NB4 (cell line): ENCODE data around the gene TWSG1.
"Not testable (repeated sequence)": the region's sequence is repeated elsewhere in the genome, so short reads cannot be mapped to it uniquely, and the experiment has no call there.

Experiments
- CTCF ChIP-seq: IDR thresholded peaks from one replicate; pipeline ENCODE4 v1.5.1; 2012; ENCODE audit warnings: low read depth, low read length
- MAX ChIP-seq: IDR thresholded peaks from 2 replicates; pipeline ENCODE4 v1.6.1; 2011; ENCODE audit warnings: low read depth, low read length
- MYC ChIP-seq: IDR thresholded peaks from 2 replicates; pipeline ENCODE4 v1.6.1; 2011; ENCODE audit warnings: low read depth, low read length

- not testable (repeated sequence) for TF ChIP-seq MAX, CTCF, MYC
These were observed 89.1 kb downstream of the TWSG1 start for GRCh38 chr18:9423648-9424047.
